AML-193 (cell line): ENCODE data around the gene ARHGEF5.
"Not testable (repeated sequence)": the region's sequence is repeated elsewhere in the genome, so short reads cannot be mapped to it uniquely, and the experiment has no call there.

Source experiments
- DNase-seq, 2 experiments: peaks; one replicate each; lab custom pipeline; 2025; lab: John Stamatoyannopoulos, UW

ARHGEF5 gene

GRCh38 chr7:144384071-144384470 lies 28.9 kb downstream of the ARHGEF5 start:
- DNase-seq, result no peak

DNA sequence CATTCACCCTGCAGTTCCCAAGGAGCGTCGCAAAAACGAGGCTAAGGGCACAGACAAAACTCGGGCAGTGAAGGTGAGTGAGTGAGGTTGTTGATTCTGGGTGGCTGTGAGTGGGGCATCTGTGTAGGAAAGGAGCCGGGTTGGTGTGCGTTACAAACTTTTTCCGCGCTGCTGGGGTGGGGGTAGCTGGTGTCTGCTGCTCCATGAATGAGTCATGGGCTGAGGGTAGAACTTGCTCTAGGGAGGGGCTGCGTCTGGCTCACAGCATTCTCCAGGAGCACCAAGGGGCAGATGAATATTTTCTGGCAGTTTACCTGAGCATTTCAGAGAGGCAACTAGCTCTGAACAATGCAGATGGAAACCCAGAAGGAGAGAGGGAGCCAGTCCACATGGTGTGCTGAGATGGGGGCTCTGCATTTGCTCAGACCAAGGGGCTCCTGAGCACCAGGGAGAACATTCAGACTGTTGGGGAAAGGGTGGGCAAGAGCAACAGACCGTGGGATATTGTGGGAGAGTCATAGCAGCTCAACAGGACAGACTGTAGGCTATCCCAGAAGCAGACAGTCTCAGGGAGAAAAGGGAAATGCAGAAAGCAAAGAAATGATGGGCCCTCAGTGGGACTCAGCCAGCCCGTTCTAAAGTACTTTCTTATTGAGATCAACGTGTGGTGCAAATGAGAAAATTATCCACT lies 29.5 kb downstream of the ARHGEF5 start:
- no peak for DNase-seq

DNA sequence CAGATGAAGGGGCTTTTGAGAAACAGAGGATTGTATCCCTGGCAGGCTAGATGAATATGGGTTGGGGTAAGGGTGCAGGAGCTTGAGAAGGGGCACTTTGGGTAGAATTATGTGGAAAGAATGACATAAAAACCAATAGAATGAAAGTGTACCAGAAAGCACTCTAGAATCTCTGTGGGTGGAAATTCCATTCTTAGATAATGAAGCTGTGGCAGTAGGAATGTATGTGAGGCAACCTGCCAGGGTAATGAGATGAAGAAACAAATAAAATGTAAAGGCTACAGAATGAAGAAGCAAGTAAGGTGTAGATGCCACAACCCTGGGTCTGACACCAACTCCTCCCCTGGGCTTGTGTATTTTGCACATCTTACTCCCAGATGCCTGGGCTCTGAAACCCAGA lies 31.5 kb downstream of the ARHGEF5 start:
- no peak for DNase-seq

DNA sequence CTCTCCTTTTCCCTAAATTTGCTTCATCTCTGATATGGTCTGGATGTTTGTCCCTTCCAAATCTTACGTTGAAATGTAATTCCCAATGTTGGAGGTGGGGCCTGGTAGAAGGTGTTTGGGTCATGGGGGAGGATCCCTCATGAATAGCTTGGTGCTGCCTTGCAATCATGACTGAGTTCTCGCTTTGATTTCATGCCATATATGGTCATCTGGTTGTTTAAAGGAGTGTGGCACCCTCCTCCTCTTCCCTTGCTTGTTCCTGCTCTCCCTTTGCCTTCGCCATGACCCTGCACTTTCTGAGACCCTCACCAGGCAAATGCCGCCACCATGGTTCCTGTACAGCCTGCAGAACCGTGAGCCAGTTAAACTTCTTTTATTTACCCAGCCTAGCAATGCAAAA lies 33.7 kb downstream of the ARHGEF5 start:
- DNase-seq, result no peak

DNA sequence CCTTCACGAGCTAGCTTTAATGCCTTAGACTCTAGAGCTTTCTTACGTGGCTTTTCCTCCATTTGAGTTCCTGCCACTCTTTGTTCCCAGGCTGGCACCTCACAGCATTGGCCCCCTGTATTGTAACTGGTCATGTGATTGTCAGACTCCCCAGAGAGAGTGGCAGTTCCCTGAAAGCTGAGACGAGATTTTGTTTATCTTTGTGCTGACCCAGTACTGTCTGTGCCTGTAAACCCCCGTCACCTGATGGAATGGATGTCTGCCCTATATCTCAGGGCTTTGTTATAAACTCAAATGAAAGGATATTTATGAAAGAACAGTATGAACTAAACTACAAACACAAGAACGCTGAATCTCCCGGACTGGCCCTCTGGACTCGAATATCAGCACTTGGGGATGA lies 35.3 kb downstream of the ARHGEF5 start:
- DNase-seq, result no peak

GRCh38 chr7:144391014-144391413 lies 35.8 kb downstream of the ARHGEF5 start:
- DNase-seq, result no peak

DNA sequence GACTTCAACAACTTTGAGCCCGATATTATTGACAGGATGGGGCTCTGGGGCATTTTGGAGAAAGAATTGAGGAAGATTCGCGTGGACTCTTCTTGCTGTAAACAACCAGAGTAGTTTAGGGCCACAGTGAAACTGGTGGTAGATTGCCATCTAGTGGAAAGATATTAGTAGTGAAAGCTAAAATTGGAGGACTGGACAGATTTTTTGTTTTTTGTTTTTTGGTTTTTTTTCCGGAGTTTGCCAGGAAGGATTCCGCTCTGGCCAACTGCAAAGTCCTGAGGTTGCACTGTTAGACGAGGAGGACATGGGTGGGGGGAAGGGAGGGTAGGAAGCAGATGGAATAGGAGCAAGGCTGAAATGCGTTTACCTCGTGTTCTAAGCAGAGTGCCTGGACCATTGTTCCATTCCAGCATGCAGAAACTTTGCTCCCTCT lies 36.6 kb downstream of the ARHGEF5 start:
- DNase-seq, result peak; percentile 45 to 53

DNA sequence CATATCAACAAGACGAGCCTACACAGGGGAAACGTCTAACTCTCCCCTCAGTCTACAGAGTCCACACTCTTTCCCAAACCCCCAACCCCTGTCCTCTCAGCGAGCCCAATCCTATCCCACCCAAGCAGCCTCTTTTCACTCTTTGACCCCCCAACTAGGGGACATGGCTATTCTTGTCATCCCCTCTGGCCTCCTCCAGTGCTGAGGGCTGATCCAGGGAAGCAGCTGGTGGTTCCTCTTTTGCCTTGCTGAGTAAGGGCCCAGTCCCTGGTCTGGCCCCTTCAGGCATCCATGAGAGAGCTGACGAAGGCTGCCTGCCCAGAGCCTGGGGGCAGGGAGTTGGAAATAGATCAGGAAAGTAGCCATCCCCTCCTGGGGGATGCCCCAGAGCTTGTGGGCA lies 41.9 kb downstream of the ARHGEF5 start:
- DNase-seq, result no peak

DNA sequence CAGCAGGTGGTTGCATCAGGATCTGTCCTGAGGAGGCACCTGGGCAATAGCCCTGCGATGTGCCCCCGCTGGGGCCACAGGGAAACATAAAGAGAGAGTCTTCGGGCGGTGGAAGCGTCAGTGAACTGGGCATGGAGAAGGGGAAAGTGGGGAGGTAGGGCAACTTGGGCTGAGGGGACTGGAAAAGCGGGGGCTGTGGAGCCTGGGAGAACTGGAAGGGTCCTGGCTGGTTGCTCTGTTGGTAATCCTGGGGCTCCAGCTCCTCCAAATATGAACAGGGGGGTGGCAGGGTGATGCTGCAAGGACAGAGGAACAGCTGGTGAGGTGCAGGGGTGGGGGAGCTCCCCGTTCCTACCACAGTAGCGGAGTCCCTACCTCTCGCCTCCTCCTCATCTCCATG lies 43.1 kb downstream of the ARHGEF5 start:
- no peak for DNase-seq

DNA sequence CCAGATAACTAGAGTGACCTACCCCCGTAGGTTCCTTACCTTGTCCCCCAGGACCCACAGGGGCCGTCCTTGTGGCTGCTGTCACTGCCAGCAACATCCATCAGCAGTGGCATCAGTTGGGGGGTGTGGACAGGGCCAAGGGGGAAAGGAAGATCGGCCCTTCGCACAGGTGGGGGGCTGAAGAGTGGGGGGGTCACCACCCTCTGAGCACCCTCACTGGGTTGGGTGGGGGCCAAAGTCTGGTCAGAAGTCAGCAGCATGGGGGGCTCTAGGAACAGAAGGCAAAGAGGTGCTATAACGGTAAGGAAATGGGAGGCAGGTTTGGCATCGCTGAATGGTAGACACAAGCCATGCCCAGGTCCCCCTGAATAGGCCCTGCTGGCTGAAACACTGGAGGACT lies 43.7 kb downstream of the ARHGEF5 start:
- DNase-seq, result no peak

- DNase-seq, result no peak
These were observed 44.7 kb downstream of the ARHGEF5 start for GRCh38 chr7:144399946-144400345.

DNA sequence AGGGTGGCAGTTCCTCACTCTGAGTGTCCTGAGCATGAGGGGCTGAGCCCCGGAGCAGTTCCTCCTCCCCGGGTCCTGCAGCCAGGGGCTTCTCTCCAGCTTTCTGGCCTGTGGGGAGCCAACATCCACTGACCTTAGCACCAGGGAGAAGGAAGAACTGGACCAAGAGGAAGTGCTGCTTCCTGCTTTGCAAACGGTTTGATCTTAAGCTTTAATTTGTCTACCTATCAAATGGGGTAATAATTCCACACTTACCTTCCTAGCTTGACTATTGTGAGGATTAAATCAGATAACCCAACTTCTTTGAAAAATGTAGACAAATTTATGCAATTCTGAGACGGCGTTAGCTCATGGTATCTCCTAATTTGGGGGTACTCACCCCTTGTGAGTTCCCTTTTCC lies 46.3 kb downstream of the ARHGEF5 start:
- DNase-seq, result no peak

- no peak for DNase-seq
These were observed 47.9 kb downstream of the ARHGEF5 start for GRCh38 chr7:144403102-144403501.

DNA sequence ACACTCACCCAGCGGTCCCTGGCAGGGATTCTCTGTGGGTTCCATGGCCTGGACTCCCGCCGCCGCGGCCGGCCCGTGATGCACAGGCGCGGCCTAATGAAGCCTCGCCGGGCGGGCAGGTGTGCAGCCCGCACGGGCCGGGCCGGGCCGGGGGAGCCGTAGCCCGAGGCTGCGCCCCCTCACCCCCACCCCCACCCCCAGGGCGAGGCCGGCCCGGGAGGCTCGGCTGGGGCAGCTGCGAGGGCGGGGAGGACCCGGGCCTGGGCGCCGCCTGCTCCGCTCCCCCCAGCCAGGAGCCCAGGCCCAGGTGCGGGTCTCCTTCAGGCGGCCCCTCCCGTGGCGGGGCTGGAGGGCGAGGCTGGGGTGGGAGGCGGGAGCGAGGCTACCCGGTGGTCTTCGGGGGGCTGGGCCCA lies 48.5 kb downstream of the ARHGEF5 start, which contains the start of gene NOBOX:
Gene NOBOX, minus strand, starts transcription at position 45 of the 413 bp plus-strand sequence.
- no peak for DNase-seq

- DNase-seq, result no peak
These were observed 49.7 kb downstream of the ARHGEF5 start for GRCh38 chr7:144404946-144405345.

DNA sequence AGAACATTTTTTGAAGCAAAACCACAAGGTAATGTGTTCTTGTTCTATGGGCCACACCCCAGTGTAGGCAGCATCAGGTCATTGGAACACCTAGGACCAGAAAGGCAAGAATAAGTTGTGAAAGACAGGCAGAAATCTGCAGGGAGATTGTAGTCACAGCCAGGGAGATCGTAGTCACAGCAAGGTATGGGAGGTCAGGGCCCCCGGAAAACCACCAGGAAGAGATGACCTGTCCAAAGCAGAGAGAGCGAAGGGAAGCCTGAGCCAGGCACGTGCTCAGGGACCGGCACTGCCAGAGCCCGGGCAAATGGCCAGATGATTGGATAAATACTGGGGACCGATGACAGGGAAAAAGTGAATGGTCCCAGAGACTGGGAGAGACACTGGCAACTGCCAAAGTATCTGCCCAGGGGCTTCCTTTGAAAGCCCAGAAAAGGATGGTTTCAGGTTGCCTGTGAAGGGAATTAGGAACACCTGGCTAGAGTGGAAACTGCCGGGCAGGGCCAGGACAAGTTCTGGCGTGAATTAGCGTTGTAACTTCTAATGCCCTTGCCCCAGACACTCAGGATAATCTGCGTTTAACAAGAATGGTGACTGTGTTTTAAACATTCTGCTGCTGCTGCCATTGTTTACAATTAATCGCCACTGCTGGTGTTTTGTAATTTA lies 52.2 kb downstream of the ARHGEF5 start:
- no peak for DNase-seq

DNA sequence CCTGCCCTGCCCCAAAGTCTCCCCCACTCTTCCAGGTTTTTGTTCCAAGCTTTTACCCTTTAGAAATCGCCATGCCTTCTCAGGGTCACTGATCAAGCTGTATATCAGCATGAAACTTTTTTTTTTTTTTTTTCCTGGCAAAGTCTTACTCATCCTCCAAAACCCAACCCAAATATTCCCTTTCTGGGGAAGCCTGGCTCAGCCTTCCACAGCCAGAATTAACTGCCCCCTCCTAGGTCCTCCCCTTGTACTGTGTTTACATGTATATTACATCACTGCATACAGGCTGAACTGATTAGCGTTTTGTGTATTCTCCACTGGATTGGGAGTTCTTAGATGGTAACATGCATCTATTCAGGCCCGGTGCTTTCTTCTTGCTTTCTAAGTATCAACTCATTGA lies 52.9 kb downstream of the ARHGEF5 start:
- no peak for DNase-seq

DNA sequence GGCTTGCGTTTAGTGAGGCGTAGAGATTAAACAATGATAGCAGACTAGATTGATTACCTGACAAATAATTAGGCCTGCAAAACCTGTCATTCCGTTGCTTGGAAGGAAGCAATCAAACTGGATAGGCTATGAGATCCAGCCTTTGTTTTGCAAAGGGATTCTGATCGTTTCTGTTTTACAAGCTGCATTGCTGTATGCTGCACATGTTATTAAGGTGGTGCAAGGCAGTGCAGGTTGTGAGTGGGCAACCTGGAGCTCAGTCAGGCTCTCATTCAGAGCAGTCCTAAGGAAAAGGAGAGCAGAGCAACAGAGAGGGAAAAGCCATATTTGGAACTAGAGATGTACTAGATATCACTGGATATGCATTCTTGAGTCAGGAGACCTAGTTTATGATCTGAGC lies 55.2 kb downstream of the ARHGEF5 start:
- no peak for DNase-seq

GRCh38 chr7:144414815-144415214 lies 59.6 kb downstream of the ARHGEF5 start:
- no peak for DNase-seq

- no peak for DNase-seq
These were observed 60.7 kb downstream of the ARHGEF5 start for GRCh38 chr7:144415858-144416257.

GRCh38 chr7:144416341-144416740 lies 61.1 kb downstream of the ARHGEF5 start:
- no peak for DNase-seq

- not testable (repeated sequence) for DNase-seq
These were observed 63.7 kb downstream of the ARHGEF5 start for GRCh38 chr7:144418931-144419330.

- DNase-seq, result not testable (repeated sequence)
These were observed 72.3 kb downstream of the ARHGEF5 start for GRCh38 chr7:144427539-144427938.

- no peak for DNase-seq
These were observed 73.2 kb downstream of the ARHGEF5 start for GRCh38 chr7:144428431-144428830.
